Neutrophil (primary cell): Measurements from ENCODE around the gene ELMO1.

Experiments
- H3K27ac ChIP-seq: fragments of 200-600 bp; sonication (generic); 2 replicates; pipeline ENCODE4 v1.5.1; 2016; ENCODE audit warnings: mild to moderate bottlenecking, moderate library complexity
- H3K27me3 ChIP-seq: fragments of 200-600 bp; sonication (generic); 2 replicates; pipeline ENCODE4 v1.6.0; 2016; ENCODE audit warnings: mild to moderate bottlenecking
- H3K36me3 ChIP-seq: fragments of 200-600 bp; sonication (generic); 2 replicates; pipeline ENCODE4 v1.5.1; 2017
- H3K4me1 ChIP-seq, 2 experiments: fragments of 200-600 bp in 1 of 2; sonication (generic) in 1 of 2; 1 replicate in 1 of 2; 2 replicates in 1 of 2; pipeline versions ENCODE4 v1.5.1 to v1.6.1; 2013 to 2016; ENCODE audit warnings: low read depth in 1 of 2, low read length in 1 of 2, mild to moderate bottlenecking in 1 of 2, moderate library complexity in 1 of 2; ENCODE audit not compliant: control insufficient read depth in 1 of 2, insufficient read depth in 1 of 2
- H3K4me3 ChIP-seq, 2 experiments: fragments of 200-600 bp in 1 of 2; sonication (generic) in 1 of 2; 1 replicate in 1 of 2; 2 replicates in 1 of 2; pipeline ENCODE4 v1.5.1; 2013 to 2016; ENCODE audit warnings: low read depth in 1 of 2, low read length in 1 of 2, mild to moderate bottlenecking in 1 of 2, moderate library complexity in 1 of 2
- H3K9me3 ChIP-seq: fragments of 200-600 bp; sonication (generic); 2 replicates; pipeline ENCODE4 v1.5.1; 2016
- TF ChIP-seq, protein P1 (sequence below): fragments of 200-600 bp; sonication (generic); IDR thresholded peaks from 2 replicates; pipeline ENCODE4 v1.5.1; 2016; ENCODE audit warnings: antibody characterized with exemption

Gene ELMO1

DNA sequence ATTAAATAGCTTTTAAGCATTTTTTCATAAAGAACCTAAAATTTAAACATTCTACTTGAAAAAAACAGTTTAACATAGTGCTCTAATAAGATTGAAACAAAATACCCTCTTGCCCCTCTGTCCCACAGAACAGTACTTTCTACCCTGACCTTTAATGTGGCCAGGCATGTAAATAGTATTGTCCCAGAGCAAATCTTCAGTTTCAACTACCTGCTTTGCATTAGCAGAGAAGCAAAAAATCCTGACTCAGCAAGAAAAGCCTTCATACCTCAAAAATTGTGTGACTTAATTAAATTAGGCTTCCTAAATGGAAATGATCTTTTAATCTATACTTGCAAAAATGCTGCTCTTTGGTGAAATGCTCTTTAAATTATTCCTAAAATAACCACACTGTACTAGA is 487.0 kb downstream of the ELMO1 start:
- TF ChIP-seq, protein P1, sequence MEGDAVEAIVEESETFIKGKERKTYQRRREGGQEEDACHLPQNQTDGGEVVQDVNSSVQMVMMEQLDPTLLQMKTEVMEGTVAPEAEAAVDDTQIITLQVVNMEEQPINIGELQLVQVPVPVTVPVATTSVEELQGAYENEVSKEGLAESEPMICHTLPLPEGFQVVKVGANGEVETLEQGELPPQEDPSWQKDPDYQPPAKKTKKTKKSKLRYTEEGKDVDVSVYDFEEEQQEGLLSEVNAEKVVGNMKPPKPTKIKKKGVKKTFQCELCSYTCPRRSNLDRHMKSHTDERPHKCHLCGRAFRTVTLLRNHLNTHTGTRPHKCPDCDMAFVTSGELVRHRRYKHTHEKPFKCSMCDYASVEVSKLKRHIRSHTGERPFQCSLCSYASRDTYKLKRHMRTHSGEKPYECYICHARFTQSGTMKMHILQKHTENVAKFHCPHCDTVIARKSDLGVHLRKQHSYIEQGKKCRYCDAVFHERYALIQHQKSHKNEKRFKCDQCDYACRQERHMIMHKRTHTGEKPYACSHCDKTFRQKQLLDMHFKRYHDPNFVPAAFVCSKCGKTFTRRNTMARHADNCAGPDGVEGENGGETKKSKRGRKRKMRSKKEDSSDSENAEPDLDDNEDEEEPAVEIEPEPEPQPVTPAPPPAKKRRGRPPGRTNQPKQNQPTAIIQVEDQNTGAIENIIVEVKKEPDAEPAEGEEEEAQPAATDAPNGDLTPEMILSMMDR = no peak
- Histone ChIP-seq H3K36me3 (no peaks in the 10 kb centered on the region), H3K27me3 (no peaks in the 10 kb centered on the region), H3K9me3 (no peaks in the 10 kb centered on the region), H3K4me1 (peaks cover 9 to 13% of the 10 kb centered on the region in 2 experiments), H3K4me3 (no peak overlapping the region), H3K27ac (no peak overlapping the region)

DNA sequence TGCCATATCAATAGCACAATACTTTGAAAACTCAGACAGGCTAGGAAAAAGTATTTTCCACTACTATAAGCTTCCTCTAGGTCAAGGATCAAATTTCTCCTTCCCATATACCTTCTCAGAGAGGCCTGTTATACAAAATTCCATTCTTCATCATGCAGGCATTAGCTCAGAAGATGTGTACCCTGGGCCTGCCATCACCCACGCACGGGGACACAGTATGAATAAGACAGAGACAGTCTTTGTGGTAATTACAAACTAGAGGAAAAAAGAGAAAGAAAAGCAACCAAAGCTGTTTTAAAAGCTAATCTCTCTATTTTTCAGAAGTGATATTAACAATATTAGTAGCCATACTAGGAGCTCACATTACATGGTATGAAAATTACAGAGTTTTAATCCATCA is 487.6 kb downstream of the ELMO1 start:
- H3K4me1 ChIP-seq = peaks cover 9 to 13% of the 10 kb centered on the region in 2 experiments
- H3K27me3 ChIP-seq = no peaks in the 10 kb centered on the region
- H3K27ac ChIP-seq = no peak overlapping the region
- H3K4me3 ChIP-seq = no peak overlapping the region
- TF ChIP-seq, protein P1 = no peak
- no peaks in the 10 kb centered on the region for H3K9me3 ChIP-seq
- no peaks in the 10 kb centered on the region for H3K36me3 ChIP-seq

DNA sequence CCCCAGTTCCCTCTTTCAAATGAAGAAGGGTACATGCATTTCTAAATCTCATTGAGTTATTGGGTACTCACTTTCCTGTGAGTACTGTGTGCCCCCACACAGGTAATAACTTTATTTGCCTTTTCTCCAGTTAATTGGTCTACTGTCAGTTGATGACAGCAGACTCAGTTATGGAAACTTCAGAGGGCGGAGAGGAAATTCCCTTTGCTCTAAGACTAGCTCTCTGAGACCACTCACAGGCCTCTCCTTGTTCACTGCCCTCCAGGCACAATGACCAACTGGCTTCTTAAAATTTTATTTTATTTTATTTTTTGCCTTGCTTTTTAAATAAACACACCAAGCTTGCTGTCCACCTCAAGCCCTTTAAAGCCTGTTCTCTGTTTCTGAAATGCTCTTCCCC is 488.6 kb downstream of the ELMO1 start:
- Histone ChIP-seq H3K36me3 (no peaks in the 10 kb centered on the region), H3K4me3 (no peak overlapping the region), H3K4me1 (peaks cover 9 to 13% of the 10 kb centered on the region in 2 experiments), H3K9me3 (no peaks in the 10 kb centered on the region), H3K27me3 (no peaks in the 10 kb centered on the region), H3K27ac (no peak overlapping the region)
- TF ChIP-seq, protein P1 = no peak

DNA sequence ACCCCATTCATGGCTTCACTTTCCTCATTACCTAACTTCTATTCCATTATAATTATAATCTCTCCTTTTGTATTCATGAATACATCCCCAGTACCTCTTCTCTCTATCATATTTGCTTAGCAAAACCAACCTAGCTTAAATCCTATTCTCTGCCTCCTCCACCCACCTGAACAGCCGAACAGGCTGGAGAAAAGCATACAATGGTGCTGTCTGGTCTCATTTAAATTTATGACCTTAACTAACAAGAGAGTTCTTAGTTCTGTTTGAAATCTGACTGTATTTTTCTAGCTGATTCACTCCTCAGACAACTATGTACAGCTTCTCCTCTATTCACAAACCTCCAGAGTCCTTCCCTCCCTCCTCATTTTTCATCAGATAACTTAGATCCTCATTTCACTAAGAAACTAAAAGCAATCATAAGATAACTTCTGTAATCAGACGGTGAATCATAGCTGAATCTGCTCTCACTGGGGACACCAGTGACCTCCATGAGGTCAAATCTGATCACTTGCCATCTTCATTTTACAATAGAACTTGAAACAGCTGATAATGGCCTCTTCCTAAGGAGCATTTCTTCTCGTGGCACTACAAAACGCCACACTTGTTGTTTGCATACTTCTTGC is 490.4 kb downstream of the ELMO1 start:
- Histone ChIP-seq H3K9me3 (no peaks in the 10 kb centered on the region), H3K27me3 (no peaks in the 10 kb centered on the region), H3K4me3 (no peak overlapping the region), H3K36me3 (no peaks in the 10 kb centered on the region), H3K27ac (peak overlapping the region; percentile 35), H3K4me1 (peaks cover 9 to 13% of the 10 kb centered on the region in 2 experiments)
- TF ChIP-seq, protein P1 = no peak

DNA sequence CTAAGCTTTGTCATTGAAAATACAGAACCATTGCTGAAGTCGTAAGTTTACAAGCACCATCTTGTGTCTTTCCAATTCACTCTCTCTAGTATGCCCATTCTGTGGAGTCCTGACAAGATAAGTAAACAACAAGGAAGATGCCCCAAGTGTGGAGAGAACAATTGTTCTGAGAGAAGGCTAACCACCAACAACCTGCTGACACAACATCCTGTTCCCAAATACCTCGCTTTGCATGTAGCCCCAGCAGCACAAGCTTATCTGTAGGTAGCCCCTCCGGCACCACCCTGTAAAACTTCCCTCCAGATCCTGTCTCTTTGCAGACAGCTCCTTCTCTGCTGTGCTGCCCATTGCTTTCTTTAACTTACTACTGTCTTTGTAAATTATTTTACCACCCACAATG is 491.0 kb downstream of the ELMO1 start:
- TF ChIP-seq, protein P1 = no peak
- H3K27ac ChIP-seq = peak overlapping the region; percentile 35
- H3K27me3 ChIP-seq = no peaks in the 10 kb centered on the region
- no peak overlapping the region for H3K4me3 ChIP-seq
- H3K9me3 ChIP-seq = no peaks in the 10 kb centered on the region
- no peaks in the 10 kb centered on the region for H3K36me3 ChIP-seq
- peaks cover 9 to 13% of the 10 kb centered on the region in 2 experiments for H3K4me1 ChIP-seq
